DND-41 (cell line): Measurements from ENCODE around the gene ZMYM4.

Experiments used
- CTCF ChIP-seq: IDR thresholded peaks from 2 replicates; pipeline ENCODE4 v1.5.1; 2012; ENCODE audit warnings: borderline replicate concordance, low read length, moderate library complexity, mild to moderate bottlenecking; ENCODE audit not compliant: poor library complexity, severe bottlenecking; ENCODE audit errors: extremely low read depth
- EZH2 ChIP-seq: IDR thresholded peaks from 3 replicates; pipeline ENCODE4 v1.6.1; 2012; ENCODE audit warnings: borderline replicate concordance, low read depth, mild to moderate bottlenecking, moderate library complexity, low read length, inconsistent platforms; ENCODE audit not compliant: severe bottlenecking

GRCh38 chr1:35334485-35334884 lies 66.0 kb downstream of the ZMYM4 start:
- TF ChIP-seq CTCF, result no peak
- TF ChIP-seq EZH2, result no peak
